LNCaP clone FGC (cell line): ENCODE data around the gene ERP27.

Source experiments
- DNase-seq: peaks from one replicate; pipeline ENCODE4 v3.0.0-alpha.2; 2011; ENCODE audit warnings: low read depth
- H3K4me3 ChIP-seq: 2 replicates; pipeline ENCODE4 v1.5.1; 2011; ENCODE audit warnings: mild to moderate bottlenecking, low read depth, low read length, control low read depth
- CTCF ChIP-seq: IDR thresholded peaks from 2 replicates; pipeline ENCODE4 v1.5.1; 2012; ENCODE audit warnings: mild to moderate bottlenecking; ENCODE audit not compliant: control insufficient read depth, insufficient read depth; ENCODE audit errors: extremely low read depth

ERP27 gene

GRCh38 chr12:14981049-14981448, 42.7 kb upstream of the ERP27 start:
- H3K4me3 ChIP-seq = no peak overlapping the region
- TF ChIP-seq CTCF = no peak
- DNase-seq = no peak

GRCh38 chr12:14979468-14979867, 41.1 kb upstream of the ERP27 start:
- no peak for DNase-seq
- TF ChIP-seq CTCF = no peak

GRCh38 chr12:14976658-14977057, 38.3 kb upstream of the ERP27 start:
- no peak for DNase-seq
- H3K4me3 ChIP-seq = no peak overlapping the region

More at GRCh38 chr12:14979468-14979867, 41.1 kb upstream of the ERP27 start:
- no peak overlapping the region for H3K4me3 ChIP-seq

GRCh38 chr12:14975457-14975856, 37.1 kb upstream of the ERP27 start:
- no peak for TF ChIP-seq CTCF
- no peak overlapping the region for H3K4me3 ChIP-seq
- no peak for DNase-seq

More at GRCh38 chr12:14976658-14977057, 38.3 kb upstream of the ERP27 start:
- TF ChIP-seq CTCF = no peak

- TF ChIP-seq CTCF = no peak
- no peak for DNase-seq
- no peak overlapping the region for H3K4me3 ChIP-seq
These were observed 36.3 kb upstream of the ERP27 start for GRCh38 chr12:14974633-14975032.

- no peak for DNase-seq
- H3K4me3 ChIP-seq = no peak within 1 kb of the TSS
- TF ChIP-seq CTCF = no peak
These were observed 34.5 kb upstream of the ERP27 start, which contains the start of gene PDE6H for GRCh38 chr12:14972816-14973215. Gene PDE6H, plus strand, starts transcription at chr12:14973042. Its CDS starts 4,971 bp downstream, at chr12:14978013.

GRCh38 chr12:14970473-14970872, 32.1 kb upstream of the ERP27 start:
- TF ChIP-seq CTCF = no peak
- DNase-seq = no peak
- H3K4me3 ChIP-seq = no peak overlapping the region
